Central memory CD4-positive, alpha-beta T cell (primary cell): ENCODE results near the gene CLCN2.

ENCODE experiments used
- DNase-seq: peaks from one replicate; pipeline ENCODE4 v3.0.0; 2022
- total RNA-seq, 3 experiments: gene quantifications; one replicate each; lab custom pipeline; 2026; lab: John Stamatoyannopoulos, UW

The CLCN2 gene
- total RNA-seq: 4.1 to 6.0 (median 5.1) reads per million in 3 experiments

DNA sequence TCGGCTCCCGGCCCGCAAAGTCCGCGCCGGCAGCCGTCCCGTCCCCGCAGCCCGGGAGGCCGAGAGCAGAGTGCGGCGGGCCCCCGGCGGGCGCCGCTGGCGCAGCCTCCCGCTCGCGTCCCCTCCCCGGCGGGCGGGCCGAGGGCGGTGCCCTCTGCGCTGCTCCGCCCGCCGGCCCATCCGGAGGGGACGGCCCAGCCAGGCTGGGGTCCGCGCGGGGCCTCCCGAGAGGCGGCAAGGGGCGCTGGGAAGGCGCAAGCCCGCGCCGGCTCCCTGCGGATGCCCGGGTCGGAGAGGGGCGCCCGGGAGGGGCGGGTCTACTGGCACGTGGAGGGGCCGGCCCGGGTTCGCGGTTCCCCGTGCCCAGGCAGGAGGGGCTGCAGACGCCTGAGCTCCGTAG, at the start of gene CLCN2, which contains the start of gene POLR2H:
Gene CLCN2 (minus strand): TSS at position 74 of the 400 bp plus-strand sequence. CDS start 126 bp downstream, outside the sequence.
Gene POLR2H (plus strand): TSS at position 179 of the 400 bp plus-strand sequence. CDS start 1,783 bp downstream, outside the sequence.
- no peak for DNase-seq

DNA sequence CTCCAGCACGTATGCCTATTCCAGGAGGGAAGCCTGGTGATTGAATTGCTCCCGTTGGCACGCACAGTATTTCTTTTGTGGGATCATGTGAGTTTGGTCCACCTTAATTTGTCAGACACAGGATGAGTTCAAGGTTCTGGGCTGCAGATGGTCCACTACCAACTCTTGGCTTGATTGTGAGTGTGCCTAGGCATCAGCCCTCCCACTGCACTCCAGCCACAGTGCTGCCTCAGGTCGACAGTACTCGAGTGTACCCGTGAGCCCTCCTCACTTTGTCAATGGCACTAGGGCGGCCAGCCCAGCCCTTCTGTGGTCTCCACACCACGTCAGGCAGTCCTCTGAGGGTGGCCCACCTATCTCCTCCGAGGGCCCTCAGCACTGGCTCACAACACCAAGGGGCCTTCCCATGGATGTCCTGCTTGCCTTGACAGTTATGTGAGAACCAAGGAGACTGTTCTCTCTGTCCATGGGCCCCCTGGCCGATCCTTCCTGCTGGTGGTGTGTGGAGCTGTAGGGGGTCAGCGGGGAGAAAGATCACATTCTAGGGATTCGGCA, 48.6 kb upstream of the CLCN2 start:
- no peak for DNase-seq

DNA sequence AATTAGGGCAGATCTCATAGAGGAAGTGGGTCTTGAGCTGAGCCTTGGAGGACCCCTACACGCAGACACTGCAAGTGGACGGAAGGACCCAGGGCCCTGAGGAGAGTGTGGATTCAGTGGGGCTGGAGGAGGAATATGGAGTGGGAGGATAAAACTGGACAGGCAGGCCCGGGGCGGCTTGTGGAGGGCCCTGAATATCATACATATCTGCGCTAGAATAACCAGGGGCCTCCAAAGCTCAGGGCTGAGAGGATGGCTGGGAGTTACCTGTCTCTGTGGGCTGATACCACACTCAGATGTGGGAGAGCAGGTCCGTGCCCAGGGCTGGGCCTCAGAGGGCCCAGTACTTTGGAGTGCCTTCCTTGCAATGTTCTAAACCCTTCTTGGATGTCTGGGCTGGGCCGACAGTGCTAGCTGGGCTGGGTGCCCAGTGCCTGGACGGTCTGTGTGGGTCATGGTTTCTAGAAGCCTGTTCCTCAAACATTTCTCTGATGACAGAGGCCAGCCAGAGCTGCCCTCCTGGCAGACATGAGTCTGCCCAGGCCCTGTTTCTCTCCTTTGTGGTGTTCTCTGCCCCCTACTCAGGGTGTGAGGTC, 48.0 kb upstream of the CLCN2 start:
- no peak for DNase-seq

DNA sequence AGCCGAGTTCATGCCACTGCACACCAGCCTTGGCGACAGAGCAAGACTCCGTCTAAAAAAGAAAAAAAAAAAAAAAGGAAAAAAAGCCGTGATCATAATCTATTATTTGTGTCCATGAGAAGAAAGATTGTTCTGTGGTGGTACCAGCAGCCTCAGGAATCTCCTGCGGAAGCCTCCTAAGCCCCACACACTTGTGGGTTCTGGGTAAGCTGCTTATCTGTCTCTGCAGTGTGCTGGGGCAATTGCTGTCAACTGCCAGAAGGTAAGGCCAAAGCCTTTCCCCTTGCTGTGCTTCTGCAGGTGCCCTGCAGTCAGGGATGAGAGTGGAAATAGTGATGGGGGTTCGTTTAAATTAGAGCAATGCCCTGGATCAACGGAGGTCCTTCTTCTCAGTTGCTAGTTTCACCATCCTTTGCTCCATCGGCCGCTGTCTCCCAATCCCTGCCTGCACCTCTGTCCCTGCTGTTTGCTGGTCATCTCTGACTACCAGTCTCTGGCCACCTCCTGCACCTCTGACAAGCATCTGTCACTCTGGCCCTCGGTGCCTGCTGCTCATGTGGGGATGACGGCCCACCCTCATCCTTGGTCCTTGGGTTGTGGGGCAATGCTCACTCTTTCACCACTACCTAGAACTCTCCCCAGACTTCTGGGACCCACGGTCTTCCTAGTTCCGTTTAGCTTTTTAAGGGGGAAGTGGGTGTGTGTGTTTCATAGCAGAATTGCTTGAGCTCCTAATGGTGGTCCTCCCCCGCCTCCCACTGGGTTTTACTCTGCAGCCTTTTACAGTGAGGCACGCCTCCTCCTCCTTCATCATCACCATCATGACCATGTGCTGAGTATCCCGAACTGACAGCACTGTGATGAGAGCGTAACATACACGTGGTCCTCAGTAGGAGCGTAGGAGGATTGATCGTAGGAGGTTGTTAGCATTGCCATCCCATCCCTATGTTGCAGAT, 43.9 kb upstream of the CLCN2 start:
- DNase-seq: no peak

DNA sequence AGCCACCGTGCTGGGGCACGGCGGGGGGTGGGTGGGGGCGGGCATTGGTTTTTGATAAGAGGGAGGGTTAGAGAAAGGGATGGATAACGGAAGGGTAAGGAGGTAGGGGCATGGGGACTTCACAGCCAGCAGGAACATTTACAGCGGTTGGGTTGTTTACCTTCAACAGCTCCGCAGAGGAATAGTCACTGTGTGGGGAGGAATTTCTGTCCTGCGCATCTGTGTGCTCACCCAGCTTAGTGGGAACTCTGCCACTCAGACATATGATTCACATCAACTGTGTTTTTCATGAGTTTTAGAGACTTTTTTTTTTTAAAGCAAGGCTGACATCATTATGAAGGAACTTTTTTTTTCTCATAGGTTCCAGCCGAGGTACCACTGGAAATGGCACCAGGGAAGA, 38.0 kb upstream of the CLCN2 start:
- DNase-seq: no peak

DNA sequence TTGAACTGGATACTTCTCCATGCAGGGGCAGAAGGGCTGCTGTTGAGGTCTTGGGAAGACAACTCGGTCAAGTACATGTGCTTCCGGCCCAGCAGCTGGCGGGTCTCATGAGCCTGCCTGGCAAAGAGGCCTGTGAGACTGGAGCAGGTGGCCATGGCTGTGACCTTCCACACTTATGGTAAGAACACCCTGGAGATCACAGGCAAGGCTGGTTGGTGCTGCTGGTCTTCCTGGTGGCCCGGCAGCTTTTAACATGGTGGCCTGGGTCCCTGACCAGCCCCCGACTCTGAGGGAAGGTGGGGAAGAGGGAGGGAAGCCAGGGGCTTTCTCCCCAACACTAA, 33.9 kb upstream of the CLCN2 start:
- DNase-seq: no peak

DNA sequence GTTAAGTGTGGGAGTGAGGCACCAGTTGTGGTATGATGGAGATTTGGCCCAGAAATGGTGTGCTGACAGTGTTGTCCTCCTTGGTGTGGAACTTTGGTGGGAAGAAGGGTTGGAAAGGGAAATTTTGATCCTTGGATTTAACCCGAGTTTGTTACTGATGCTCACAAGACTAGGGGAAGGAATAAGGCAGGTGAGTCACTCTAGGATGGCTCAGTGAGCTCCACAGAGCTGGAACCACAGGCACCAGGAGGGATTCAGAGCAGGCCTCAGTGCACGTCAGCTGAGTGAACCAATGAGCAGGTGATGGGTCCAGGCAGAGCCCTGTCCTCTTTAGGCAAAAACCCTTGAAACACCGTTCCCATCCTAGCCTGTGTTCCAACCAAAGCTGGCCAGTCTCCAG, 29.9 kb upstream of the CLCN2 start:
- DNase-seq: no peak

DNA sequence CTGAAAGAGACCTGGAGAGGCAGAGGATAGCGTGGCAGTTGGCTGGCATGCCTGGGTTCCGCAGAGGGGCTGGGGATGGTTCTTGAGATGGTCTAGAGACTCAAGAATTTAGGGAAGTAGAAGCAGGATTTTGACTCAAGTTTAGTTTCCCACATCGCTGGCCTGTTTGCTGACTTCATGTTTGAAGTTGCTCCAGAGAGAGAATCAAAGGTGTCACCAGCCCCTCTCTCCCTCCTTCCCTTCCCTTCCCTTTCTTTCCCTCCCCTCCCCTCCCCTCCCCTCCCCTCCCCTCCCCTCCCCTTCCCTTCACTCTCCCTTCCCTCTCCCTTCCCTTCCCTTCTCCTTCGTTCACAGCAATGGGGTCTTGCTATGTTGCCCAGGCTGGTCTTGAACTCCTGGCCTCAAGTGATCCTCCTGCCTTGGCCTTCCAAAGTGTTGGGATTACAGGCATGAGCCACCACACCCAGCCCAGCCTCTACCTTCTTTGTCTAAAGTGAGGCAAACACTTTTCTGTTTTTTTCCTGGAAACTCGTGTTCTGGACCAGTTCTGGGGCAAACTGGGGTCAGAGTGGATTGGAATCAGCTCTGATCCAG, 28.6 kb upstream of the CLCN2 start:
- DNase-seq: no peak

DNA sequence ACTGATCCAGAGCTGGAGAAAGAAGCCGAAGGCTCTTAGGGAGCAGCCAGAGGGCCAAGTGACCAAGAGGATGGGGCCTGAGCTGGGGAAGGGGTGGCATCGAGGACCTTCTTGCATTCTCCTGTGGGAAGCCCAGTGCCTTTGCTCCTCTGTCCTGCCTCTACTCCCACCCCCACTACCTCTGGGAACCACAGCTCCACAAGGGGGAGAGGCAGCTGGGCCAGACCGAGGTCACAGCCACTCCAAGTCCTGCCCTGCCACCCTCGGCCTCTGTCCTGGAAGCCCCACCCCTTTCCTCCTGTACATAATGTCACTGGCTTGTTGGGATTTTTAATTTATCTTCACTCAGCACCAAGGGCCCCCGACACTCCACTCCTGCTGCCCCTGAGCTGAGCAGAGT, 28.0 kb upstream of the CLCN2 start:
- no peak for DNase-seq

DNA sequence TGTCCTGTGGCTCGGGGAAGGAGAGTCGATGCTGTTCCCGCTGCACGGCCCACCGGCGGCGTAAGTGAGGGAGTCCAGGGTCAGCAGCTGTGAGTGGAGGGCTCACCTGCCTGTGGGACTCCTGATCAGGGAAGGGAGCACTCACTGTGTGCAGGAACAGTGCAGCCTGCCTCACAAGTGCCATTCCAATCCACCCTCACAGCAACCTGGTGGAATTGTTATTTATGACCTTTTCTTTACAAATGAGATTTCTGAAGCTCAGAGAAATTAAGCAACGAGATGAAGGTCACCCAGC, 27.5 kb upstream of the CLCN2 start:
- DNase-seq: no peak

DNA sequence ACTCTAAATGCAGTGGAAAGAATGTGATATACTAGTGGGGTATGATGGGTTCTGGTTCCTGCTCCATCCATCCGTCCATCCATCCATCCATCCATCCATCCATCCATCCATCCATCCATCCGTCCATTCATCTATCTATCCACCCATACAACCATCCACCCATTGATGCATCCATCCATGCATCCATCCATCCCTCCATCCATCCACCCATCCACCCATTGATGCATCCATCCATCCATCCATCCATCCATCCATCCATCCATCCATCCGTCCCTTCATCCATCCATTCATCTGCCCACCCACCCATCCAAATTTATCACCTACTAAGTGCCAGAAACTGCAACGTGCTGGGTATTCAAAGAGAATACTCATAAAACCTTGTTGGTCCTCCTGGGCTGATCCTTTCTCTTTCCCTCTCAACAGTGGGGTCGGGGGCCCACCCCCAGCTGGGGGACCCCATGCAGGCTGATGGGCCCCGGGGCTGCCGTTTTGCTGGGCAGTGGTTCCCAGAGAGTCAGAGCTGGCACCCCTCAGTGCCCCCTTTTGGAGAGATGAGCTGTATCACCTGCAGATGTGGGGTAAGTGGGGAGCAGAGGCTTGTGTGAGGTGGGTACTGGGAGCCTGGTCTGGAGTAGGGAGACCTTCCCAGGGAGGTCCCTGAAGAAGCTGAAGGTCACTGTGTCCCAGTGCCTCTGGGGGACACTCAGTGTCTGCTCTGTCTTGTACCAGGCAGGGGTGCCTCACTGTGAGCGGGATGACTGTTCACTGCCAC, 26.9 kb upstream of the CLCN2 start:
- DNase-seq: no peak

DNA sequence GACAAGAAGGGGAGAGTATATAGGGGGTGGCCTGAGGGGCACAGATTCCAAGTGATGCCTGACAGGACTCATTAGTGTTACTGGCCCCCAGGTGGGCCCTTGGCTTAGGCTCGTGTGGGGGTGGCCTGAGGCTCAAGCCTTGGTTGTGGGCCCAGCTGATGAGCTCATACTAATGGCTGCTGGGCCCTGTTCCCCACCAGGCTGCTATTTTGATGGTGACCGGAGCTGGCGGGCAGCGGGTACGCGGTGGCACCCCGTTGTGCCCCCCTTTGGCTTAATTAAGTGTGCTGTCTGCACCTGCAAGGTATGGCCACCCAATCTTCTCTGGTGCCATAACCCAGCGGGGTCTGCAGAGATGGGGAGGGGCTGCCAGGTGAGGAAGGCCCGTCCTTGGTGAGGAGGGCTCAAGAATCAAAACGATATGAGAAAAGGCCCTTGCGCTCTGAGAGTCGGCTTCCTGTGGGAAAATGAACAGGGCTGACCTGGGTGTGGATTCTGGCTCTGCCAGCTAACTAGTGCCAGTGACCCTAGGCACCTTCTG, 25.8 kb upstream of the CLCN2 start:
- no peak for DNase-seq

DNA sequence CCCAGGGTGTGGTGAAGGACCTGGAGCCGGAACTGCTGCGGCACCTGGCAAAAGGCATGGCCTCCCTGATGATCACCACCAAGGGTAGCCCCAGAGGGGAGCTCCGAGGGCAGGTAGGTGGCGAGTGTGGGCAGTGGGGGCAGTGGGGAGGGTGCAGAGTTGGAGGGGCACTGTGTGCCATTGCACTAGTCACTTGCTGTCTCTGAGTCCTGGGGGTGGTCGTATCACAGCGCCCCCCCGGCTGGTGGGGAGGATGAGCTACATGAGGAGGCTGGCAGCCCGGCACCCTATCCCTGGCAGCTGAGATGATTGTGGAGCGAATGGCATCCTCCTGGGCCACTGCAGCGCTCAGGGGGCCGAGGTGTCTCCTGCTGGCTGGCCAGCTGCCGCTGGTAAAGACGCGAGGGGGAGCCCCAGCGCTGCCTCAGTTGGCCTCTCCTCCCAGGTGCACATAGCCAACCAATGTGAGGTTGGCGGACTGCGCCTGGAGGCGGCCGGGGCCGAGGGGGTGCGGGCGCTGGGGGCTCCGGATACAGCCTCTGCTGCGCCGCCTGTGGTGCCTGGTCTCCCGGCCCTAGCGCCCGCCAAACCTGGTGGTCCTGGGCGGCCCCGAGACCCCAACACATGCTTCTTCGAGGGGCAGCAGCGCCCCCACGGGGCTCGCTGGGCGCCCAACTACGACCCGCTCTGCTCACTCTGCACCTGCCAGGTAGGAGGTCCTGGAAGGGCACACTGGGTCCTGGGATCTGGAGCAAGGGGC, 24.8 kb upstream of the CLCN2 start:
- no peak for DNase-seq

DNA sequence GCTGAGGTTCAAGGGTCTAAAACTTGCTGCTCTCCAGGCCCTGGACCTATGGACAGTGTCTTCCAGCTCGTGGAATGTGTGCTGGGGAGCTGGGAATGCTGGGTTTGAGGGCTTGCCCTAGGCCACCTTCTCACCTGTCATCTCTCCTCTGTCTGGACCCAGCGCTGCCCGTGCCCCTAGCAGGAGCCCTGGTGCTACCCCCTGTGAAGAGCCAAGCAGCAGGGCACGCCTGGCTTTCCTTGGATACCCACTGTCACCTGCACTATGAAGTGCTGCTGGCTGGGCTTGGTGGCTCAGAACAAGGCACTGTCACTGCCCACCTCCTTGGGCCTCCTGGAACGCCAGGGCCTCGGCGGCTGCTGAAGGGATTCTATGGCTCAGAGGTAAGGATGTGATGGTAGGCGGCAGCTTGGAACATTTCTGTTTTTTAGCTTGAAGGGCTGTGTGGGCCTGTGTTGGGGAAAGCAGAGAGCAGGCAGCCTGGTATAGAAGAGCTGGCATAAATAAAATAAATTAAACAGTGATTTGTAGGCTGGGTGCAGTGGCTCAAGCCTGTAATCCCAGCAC, 23.5 kb upstream of the CLCN2 start:
- DNase-seq: no peak

DNA sequence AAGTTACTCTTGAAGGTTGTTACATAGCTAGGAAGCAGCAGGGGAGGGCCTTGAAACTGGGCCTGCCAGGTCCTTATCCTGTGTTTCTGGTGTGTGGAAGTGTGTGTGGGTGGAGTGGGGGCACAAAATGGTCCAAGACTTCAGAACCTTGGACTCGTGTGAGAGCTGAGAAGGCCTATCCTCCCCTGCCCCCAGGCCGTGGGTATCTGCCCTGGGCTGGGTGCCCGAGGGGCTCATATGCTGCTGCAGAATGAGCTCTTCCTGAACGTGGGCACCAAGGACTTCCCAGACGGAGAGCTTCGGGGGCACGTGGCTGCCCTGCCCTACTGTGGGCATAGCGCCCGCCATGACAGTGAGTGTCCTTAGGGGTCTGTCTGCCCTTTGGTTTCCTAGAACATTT, 22.9 kb upstream of the CLCN2 start:
- DNase-seq: no peak

DNA sequence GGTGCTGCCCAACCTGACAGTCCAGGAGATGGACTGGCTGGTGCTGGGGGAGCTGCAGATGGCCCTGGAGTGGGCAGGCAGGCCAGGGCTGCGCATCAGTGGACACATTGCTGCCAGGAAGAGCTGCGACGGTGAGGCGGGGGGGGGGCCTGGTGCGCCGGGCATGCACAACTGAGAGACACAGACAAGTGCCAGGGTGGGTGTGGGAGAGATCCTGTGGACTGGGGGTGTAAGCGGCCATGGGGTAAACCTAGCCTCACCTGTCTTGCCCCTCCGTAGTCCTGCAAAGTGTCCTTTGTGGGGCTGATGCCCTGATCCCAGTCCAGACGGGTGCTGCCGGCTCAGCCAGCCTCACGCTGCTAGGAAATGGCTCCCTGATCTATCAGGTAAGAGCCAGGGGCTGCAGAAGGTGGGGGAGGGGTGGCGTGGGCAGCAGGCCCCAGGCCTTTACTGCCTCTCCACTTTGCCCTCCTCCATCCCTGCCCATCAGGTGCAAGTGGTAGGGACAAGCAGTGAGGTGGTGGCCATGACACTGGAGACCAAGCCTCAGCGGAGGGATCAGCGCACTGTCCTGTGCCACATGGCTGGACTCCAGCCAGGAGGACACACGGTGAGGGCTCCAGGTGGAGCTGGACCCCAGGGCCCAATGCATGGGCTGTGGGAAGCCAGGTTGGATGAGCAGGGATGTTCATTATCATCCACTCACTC, 21.8 kb upstream of the CLCN2 start:
- DNase-seq: no peak

DNA sequence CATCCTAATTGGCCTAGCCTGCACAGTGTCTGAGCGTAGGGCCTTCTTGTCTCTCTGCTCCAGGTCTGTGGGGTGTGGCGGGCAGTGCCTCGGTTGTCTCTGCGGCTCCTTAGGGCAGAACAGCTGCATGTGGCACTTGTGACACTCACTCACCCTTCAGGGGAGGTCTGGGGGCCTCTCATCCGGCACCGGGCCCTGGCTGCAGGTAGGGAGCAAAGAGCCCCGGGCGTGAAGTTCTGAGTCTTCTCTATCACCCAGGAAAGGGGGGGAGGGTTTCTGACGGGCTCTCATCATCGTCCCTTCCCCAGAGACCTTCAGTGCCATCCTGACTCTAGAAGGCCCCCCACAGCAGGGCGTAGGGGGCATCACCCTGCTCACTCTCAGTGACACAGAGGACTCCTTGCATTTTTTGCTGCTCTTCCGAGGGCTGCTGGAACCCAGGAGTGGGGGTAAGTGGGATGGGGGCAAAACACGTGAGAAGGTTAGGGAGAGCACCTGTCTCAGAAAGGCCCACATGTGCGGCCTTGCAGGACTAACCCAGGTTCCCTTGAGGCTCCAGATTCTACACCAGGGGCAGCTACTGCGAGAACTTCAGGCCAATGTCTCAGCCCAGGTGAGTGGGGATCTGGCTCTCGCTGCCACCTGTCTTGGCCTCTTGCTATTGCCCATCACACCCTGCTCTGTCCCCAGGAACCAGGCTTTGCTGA, 21.1 kb upstream of the CLCN2 start:
- DNase-seq: no peak

DNA sequence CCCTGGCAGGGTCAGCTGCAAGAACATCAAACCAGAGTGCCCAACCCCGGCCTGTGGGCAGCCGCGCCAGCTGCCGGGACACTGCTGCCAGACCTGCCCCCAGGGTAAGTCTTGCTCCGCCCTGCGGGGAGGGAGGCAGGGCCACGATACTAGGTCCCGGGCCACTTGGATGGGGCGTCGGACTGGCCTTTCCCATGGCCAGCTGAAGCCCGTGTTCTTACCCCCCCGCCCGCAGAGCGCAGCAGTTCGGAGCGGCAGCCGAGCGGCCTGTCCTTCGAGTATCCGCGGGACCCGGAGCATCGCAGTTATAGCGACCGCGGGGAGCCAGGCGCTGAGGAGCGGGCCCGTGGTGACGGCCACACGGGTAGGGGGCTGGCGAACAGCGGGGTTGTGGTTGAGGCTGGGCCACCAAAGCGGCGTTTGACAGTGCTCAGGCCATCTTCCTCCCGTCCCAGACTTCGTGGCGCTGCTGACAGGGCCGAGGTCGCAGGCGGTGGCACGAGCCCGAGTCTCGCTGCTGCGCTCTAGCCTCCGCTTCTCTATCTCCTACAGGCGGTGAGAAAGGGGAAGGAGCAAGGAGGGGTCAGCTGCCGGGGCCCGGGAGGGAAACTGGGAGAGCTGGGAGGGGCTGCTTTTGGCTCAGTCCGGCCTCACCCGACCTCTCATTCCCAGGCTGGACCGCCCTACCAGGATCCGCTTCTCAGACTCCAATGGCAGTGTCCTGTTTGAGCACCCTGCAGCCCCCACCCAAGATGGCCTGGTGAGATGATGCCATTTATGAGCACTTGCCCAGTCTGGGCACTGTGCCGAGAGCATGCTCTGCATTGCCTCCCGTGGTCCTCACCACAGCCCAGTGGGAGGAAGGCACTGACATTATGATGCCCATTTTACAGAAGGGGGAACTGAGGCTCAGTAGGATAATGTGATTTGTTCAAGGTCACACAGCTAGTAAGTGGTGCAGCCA, 20.1 kb upstream of the CLCN2 start:
- DNase-seq: no peak
